ENCODE results near the gene TMEM190. TPM values are rescaled to one million over a fixed set of nuclear protein-coding genes. Genes with fewer than 3 reads are reported as not detected.

TMEM190 gene
- total and polyA plus RNA-seq, 9 of the 15 experiments (the other 6 are each of a cell fraction or from before 2014, with no cell fraction given): not detected

DNA sequence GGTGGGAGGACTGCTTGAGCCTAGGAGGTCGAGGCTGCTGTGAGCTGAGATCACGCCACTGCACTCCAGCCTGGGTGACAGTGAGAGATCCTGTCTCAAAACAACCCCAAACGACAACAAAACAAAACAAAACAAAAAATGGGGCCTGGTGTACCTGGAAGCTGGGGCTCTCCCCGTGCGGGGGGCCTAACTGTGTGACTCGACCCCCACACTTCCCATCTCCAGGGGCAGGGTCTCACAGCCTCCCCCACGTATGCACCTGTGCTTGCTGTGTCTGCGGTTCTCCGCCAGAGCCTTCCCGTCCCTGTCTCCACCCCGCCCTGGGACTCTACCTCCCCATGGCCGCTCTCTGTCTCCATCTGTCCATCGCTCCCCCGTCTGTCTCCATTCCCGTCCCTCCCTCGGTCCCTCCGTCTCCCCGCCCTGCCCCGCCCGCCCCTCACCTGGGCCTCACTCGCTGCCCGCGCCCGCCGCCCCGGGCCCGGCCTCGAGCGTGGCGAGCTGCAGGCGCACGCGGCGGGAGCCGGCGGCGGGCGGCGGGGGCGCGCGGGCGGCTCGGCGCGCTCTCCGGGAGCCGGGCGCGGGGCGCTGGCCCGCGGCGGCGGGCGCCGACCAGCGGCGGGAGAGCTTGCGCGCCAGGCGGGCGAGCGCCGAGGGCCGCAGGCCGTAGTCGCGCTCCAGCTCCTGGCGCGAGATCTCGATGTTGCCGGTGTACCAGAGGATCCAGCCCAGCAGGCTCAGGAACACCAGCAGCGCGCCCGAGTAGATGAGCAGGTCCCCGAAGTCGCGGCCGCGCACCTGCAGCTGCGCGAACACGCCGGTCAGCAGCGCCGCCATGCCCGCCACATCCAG is 6.9 kb downstream of the TMEM190 start (continued):
- TF ChIP-seq RBM34 (IDR thresholded peaks at IDR 0.05; ENCODE audit: borderline replicate concordance, insufficient read depth, low read length) (no peak), ZNF395 (CRISPR knock-in tag; IDR thresholded peaks at IDR 0.05) (peak; percentile 36; the same call in 1 of the 2 replicates), CUX1 (CRISPR knock-in tag; IDR thresholded peaks at IDR 0.05) (0 out of 2 replicates have a peak, but pooled peaks have one; percentile 17), SLC30A9 (CRISPR knock-in tag; IDR thresholded peaks at IDR 0.05) (no peak), ARID3B (CRISPR knock-in tag; IDR thresholded peaks at IDR 0.05; ENCODE audit: borderline replicate concordance) (no peak), ELF4 (CRISPR knock-in tag; IDR thresholded peaks at IDR 0.05) (peak; percentile 36; the same call in 1 of the 2 replicates), RBM15 (IDR thresholded peaks at IDR 0.05; ENCODE audit: insufficient read depth, low read length) (no peak), ZNF212 (CRISPR knock-in tag; IDR thresholded peaks at IDR 0.05) (no peak), FOXK2 (conservative IDR thresholded peaks at IDR 0.05 in 1 of 2, IDR thresholded peaks at IDR 0.05 in 1 of 2; ENCODE audit: low read depth in 2 of 2) (no peak), EP300 (IDR thresholded peaks at IDR 0.05; ENCODE audit: low read length) (no peak), SREBF1 (IDR thresholded peaks at IDR 0.05; ENCODE audit: borderline replicate concordance, low read depth, low read length) (no peak), ZNF518B (CRISPR knock-in tag; IDR thresholded peaks at IDR 0.05) (no peak), ZNF444 (CRISPR knock-in tag; IDR thresholded peaks at IDR 0.05) (no peak), KDM4B (IDR thresholded peaks at IDR 0.05; ENCODE audit: borderline replicate concordance in 2 of 2, low read depth in 1 of 2) (no peak)

Measured in K562 (cell line).